SU-DHL-6 (cell line): ENCODE data around the gene IFNA13.

Experiments used
- H2AFZ ChIP-seq: fragments of 200-600 bp; sonication (generic); 2 replicates; pipeline ENCODE4 v1.6.1; 2014; ENCODE audit warnings: low read depth, mild to moderate bottlenecking, moderate library complexity, mixed read lengths, antibody characterized with exemption, low read length; ENCODE audit not compliant: severe bottlenecking
- H3F3A ChIP-seq: fragments of 200-600 bp; shearing (Covaris generic); 2 replicates; pipeline ENCODE4 v1.6.0; 2016; ENCODE audit warnings: antibody characterized with exemption, mild to moderate bottlenecking; ENCODE audit not compliant: insufficient read depth
- H3K27ac ChIP-seq: fragments of 200-600 bp; sonication (generic); 2 replicates; pipeline ENCODE4 v1.5.1; 2016; ENCODE audit warnings: low read depth, mild to moderate bottlenecking, low read length, moderate library complexity, mixed read lengths
- H3K27me3 ChIP-seq: fragments of 200-600 bp; sonication (generic), shearing (Covaris generic); 2 replicates; pipeline ENCODE4 v1.6.0; 2014; ENCODE audit warnings: mild to moderate bottlenecking, low read length
- H3K36me3 ChIP-seq: fragments of 200-600 bp; sonication (generic); 2 replicates; pipeline ENCODE4 v1.6.1; 2014; ENCODE audit warnings: mild to moderate bottlenecking, low read length, mixed read lengths
- H3K4me2 ChIP-seq: fragments of 300-600, 200-600 bp; shearing (Covaris generic), sonication (generic); 2 replicates; pipeline ENCODE4 v1.6.0; 2014; ENCODE audit warnings: low read length, low read depth, mild to moderate bottlenecking; ENCODE audit not compliant: poor library complexity, severe bottlenecking
- H3K4me3 ChIP-seq: fragments of 200-600 bp; sonication (generic); 2 replicates; pipeline ENCODE4 v1.5.1; 2014; ENCODE audit warnings: antibody characterized with exemption, low read length, mild to moderate bottlenecking, mixed read lengths; ENCODE audit not compliant: insufficient read depth, poor library complexity, severe bottlenecking
- H3K79me2 ChIP-seq: fragments of 200-600 bp; sonication (generic); 2 replicates; pipeline ENCODE4 v1.6.1; 2014; ENCODE audit warnings: mild to moderate bottlenecking, low read length, moderate library complexity; ENCODE audit not compliant: insufficient read depth
- H3K9ac ChIP-seq: fragments of 200-600 bp; sonication (generic); 2 replicates; pipeline ENCODE4 v1.7.0; 2014; ENCODE audit warnings: mild to moderate bottlenecking, low read length
- H3K9me2 ChIP-seq: fragments of 200-600 bp; sonication (generic); replicated peaks from 2 replicates; pipeline ENCODE4 v1.6.1; 2014; ENCODE audit warnings: low read length; ENCODE audit not compliant: insufficient read depth
- H3K9me3 ChIP-seq: fragments of 200-600 bp; sonication (generic); 2 replicates; pipeline ENCODE4 v1.6.1; 2014; ENCODE audit warnings: low read length, mixed read lengths; ENCODE audit not compliant: insufficient read depth
- H4K20me1 ChIP-seq: fragments of 200-600 bp; sonication (generic); 2 replicates; pipeline ENCODE4 v1.6.1; 2014; ENCODE audit warnings: low read depth, mild to moderate bottlenecking, antibody characterized with exemption, low read length, moderate library complexity, mixed read lengths
- CTCF ChIP-seq: fragments of 200-600 bp; sonication (generic); IDR thresholded peaks from one replicate; pipeline ENCODE4 v1.5.1; 2017; ENCODE audit warnings: antibody characterized with exemption, mild to moderate bottlenecking, low read length, moderate library complexity; ENCODE audit not compliant: insufficient read depth, poor library complexity, severe bottlenecking
- EZH2phosphoT487 ChIP-seq: fragments of 200-600 bp; sonication (generic), shearing (Covaris generic); conservative IDR thresholded peaks from 2 replicates; pipeline ENCODE4 v1.6.1; 2018; ENCODE audit warnings: mild to moderate bottlenecking, antibody characterized with exemption, low read length, moderate library complexity, mixed read lengths

The IFNA13 gene

GRCh38 chr9:21362287-21362686, 5.6 kb downstream of the IFNA13 start:
- Histone ChIP-seq H3K27ac (no peak overlapping the region), H2AFZ (no peak overlapping the region), H3F3A (no peaks in the 10 kb centered on the region), H3K36me3 (no peaks in the 10 kb centered on the region), H3K79me2 (no peaks in the 10 kb centered on the region), H3K27me3 (no peaks in the 10 kb centered on the region), H3K4me3 (no peak overlapping the region), H3K9me3 (no peaks in the 10 kb centered on the region), H3K4me2 (no peak overlapping the region), H3K9ac (no peak overlapping the region), H4K20me1 (no peaks in the 10 kb centered on the region), H3K9me2 (no peaks in the 10 kb centered on the region)
- TF ChIP-seq CTCF (no peak), EZH2phosphoT487 (no peak)

- no peak overlapping the region for H3K9ac ChIP-seq
- no peak for TF ChIP-seq EZH2phosphoT487
- no peak for TF ChIP-seq CTCF
- no peak overlapping the region for H3K4me3 ChIP-seq
- no peaks in the 10 kb centered on the region for H4K20me1 ChIP-seq
- H3K9me2 ChIP-seq: no peaks in the 10 kb centered on the region
- no peaks in the 10 kb centered on the region for H3K27me3 ChIP-seq
- no peaks in the 10 kb centered on the region for H3K36me3 ChIP-seq
- H3F3A ChIP-seq: no peaks in the 10 kb centered on the region
- H3K9me3 ChIP-seq: no peaks in the 10 kb centered on the region
- no peak overlapping the region for H2AFZ ChIP-seq
- no peaks in the 10 kb centered on the region for H3K79me2 ChIP-seq
- H3K4me2 ChIP-seq: no peak overlapping the region
- H3K27ac ChIP-seq: no peak overlapping the region
Observed at GRCh38 chr9:21357479-21358460, 10.1 kb downstream of the IFNA13 start.

- Histone ChIP-seq H3K4me3 (no peak within 1 kb of the TSS), H3K9me2 (no peaks in the 10 kb centered on the region), H3K9ac (no peak within 1 kb of the TSS), H3K9me3 (no peaks in the 10 kb centered on the region), H3K36me3 (no peaks in the 10 kb centered on the region), H4K20me1 (no peaks in the 10 kb centered on the region), H3K27ac (no peak within 1 kb of the TSS), H2AFZ (no peak within 1 kb of the TSS), H3K4me2 (no peak within 1 kb of the TSS), H3K79me2 (no peaks in the 10 kb centered on the region), H3F3A (no peaks in the 10 kb centered on the region), H3K27me3 (no peaks in the 10 kb centered on the region)
- TF ChIP-seq EZH2phosphoT487: no peak
- no peak for TF ChIP-seq CTCF
Observed at GRCh38 chr9:21350787-21351186, 17.1 kb downstream of the IFNA13 start, which contains the start of gene IFNA6. TSS of gene IFNA6 (minus strand) at chr9:21350887. CDS start at chr9:21350887, 0 bp downstream.
